ENCODE measurements around the gene FAM169A.
"Not testable (repeated sequence)": the region's sequence is repeated elsewhere in the genome, so short reads cannot be mapped to it uniquely, and the experiment has no call there.

DNA sequence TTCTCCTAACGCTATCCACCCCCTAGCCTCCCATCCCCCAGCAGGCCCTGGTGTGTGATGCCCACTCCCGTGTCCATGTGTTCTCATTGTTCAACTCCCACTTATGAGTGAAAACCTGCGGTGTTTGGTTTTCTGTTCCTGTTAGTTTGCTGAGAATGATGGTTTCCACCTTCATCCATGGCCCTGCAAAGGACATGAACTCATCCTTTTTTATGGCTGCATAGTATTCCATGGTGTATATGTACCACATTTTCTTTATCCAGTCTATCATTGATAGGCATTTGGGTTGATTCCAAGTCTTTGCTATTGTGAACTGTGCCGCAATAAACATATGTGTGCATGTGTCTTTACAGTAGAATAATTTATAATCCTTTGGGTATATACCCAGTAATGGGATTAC lies 38.5 kb upstream of the FAM169A start:
- TF ChIP-seq, protein P1, sequence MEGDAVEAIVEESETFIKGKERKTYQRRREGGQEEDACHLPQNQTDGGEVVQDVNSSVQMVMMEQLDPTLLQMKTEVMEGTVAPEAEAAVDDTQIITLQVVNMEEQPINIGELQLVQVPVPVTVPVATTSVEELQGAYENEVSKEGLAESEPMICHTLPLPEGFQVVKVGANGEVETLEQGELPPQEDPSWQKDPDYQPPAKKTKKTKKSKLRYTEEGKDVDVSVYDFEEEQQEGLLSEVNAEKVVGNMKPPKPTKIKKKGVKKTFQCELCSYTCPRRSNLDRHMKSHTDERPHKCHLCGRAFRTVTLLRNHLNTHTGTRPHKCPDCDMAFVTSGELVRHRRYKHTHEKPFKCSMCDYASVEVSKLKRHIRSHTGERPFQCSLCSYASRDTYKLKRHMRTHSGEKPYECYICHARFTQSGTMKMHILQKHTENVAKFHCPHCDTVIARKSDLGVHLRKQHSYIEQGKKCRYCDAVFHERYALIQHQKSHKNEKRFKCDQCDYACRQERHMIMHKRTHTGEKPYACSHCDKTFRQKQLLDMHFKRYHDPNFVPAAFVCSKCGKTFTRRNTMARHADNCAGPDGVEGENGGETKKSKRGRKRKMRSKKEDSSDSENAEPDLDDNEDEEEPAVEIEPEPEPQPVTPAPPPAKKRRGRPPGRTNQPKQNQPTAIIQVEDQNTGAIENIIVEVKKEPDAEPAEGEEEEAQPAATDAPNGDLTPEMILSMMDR (IDR thresholded peaks at IDR 0.05; ENCODE audit: low read length), result not testable (repeated sequence)
- TF ChIP-seq EZH2 (optimal IDR thresholded peaks at IDR 0.05; ENCODE audit: low read depth, low read length); EZH2phosphoT487 (IDR thresholded peaks at IDR 0.05; ENCODE audit: low read length): not testable (repeated sequence)
